GM18951 (cell line): Measurements from ENCODE around the gene CCNG2.

Experiments
- POLR2A ChIP-seq: IDR thresholded peaks from 4 replicates; pipeline ENCODE4 v1.6.1; 2011; ENCODE audit warnings: mild to moderate bottlenecking; ENCODE audit not compliant: insufficient read length, insufficient read depth; ENCODE audit errors: extremely low read depth
- in situ Hi-C: fragments of 300-500 bp; cut with MboI; formaldehyde crosslinking; loops from one replicate; pipeline ENCODE4 v1.12.0; 2022; ENCODE audit warnings: low sequenced_read_pairs, mixed read lengths, inconsistent platforms; ENCODE audit not compliant: unreplicated experiment

CCNG2 gene

DNA sequence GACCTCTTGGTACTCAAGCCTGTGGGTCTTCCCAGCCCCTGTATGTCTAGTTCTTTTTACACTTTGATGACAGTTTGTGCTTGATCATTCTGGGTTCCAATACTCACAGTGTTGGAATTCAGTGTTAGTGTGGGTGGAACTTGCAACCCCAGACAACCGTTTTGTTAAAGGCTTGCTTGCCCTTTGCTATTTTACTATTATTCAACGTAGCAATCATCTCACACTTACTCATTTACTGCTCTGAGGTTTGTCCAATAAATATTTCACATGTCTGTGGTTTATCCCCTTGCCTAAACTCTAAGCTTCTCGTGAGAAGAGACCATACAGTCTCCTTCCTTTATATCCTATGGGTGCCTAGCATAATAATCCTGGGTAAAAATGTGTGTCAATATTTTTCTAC lies 15.3 kb downstream of the CCNG2 start:
- no peak for TF ChIP-seq POLR2A
- in situ Hi-C loops, result no loop called here

DNA sequence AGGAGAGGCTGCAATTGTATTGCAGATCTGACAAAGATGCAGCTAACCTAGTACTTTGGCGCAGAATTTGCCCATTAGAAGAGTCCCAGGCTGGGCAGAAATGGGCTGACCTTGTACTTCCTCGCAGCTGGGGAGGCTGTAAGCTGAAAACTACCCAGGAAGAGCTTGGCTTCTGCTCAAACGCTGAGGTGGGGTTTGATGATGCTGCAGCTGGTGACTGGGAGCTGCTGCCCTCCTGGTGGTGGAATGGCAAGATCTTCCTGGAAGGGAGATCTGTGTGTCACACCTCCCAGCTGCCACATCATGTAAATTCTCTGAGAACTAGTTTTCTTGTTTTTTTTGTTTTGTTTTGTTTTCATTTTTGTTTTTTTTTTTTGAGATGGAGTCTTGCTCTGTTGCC lies 17.4 kb downstream of the CCNG2 start:
- TF ChIP-seq POLR2A, result no peak
- in situ Hi-C loops, result no loop called here

DNA sequence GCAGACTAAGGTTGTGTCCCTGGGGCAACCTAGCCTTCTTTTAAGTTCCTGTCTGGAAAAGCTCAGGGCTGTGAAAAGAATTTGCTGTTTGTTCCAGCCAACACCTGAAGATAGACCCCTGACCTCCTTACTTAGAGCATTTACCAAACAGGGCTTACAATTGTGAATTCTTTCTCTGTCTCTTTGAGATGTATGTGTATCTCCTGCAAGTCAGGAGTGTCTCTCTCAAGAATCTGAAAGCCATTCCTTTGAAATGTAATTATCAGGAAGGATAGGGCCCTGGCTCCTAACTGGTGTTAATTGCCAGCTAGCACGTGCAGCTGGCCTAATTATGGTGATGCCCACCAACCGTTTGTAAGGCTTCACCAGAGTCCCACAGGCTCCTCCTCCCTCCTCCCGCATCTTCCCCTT lies 18.2 kb downstream of the CCNG2 start:
- in situ Hi-C loops, result no loop called here
- TF ChIP-seq POLR2A, result no peak

DNA sequence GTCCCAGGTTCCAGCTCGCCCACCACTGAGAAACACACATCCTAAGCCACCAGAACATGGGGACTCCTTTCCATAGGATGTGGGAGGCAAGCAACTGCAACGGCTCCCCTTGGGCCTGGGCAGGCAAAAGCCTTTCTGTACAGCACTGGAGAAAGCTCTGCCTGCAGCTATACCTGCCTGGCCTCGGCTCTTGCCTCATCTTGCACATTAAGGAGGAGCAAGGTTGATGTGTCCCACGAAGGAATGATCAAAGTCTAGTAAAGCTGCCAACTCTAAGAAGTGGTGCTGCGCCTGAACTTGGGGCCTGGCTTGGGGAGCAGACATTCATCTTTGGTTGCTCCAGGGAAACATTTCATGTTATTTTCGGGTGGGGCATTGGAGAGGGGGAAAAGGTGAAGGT lies 19.6 kb downstream of the CCNG2 start:
- TF ChIP-seq POLR2A, result no peak
- in situ Hi-C loops, result no loop called here

DNA sequence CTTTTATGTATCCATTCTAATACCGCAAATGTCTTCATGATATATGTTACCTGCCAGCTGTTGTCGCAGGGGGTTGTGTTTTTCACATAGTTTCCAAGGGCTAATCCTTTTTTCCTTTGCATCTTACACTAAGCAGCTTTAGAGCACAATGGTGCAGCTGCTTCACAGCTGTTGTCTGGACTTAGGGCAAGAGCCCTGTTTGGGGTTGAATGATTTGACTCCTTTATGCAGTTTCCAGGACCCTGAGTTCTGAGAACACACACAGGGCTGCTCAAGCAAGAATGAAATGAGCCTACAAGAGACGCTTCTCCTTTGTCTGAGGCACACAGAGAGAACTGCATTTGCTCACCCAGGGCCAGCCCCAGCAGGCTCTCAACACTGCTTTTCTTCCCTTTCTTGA lies 20.2 kb downstream of the CCNG2 start:
- in situ Hi-C loops, result no loop called here

DNA sequence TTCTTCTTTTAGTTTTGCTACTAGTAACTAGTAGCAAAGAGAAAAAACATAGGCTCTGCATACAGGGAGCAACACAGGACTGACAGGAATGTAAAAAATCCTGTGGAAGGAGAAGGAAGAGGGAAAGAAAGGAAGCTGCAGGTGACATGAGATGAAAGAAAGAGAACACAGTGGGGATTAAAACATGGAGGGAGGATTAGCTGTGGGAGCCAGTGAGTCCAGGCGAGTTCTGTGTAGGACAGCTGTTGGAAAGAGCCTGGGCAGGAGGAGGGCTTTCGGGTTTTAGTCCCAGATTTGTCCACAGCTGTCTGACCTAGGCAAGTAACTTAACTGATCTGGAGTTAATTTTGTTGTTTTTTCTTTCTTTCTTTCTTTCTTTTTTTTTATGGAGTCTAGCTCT lies 21.6 kb downstream of the CCNG2 start:
- TF ChIP-seq POLR2A, result no peak
- in situ Hi-C loops, result no loop called here

More for the DNA sequence above, 20.2 kb downstream of the CCNG2 start:
- TF ChIP-seq POLR2A, result no peak

DNA sequence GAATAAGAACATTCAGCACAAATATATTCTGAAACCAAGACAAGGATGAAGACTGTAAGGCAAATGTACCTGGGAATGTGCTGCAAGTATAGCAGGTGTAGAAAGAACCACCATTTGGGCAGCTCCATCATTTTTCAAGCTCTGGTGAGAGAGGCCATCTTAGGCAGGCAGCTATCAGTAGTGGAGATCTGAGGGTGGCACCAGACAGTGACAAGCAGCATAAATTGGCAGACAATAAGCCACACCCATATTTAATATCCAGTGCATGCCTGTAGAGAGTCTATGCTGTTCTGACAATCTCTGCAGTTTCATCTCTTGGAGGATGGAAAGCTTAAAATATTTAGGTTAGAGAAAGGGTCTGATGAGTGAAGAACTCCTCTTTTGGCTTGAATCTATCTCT lies 22.5 kb downstream of the CCNG2 start:
- in situ Hi-C loops, result no loop called here
- no peak for TF ChIP-seq POLR2A

DNA sequence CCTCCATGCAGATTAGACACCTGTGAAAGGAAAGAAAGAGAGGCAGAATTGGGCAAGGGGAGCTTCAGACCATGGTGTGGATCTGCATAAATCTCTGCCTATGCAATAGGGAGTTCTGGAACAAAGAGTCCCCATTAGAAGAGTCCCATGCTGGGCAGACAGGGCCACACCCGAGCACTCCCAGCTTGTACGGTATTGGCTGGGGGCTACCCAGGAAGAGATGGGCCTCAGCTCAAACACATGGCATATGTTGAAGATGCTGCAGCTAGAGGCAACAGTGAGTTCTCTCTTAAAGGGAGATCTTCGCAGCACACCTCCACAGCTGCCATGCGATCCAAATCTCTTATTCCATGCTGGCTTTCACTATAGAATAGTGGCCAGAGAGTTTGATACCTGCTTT lies 24.7 kb downstream of the CCNG2 start:
- TF ChIP-seq POLR2A, result no peak
- in situ Hi-C loops, result no loop called here

DNA sequence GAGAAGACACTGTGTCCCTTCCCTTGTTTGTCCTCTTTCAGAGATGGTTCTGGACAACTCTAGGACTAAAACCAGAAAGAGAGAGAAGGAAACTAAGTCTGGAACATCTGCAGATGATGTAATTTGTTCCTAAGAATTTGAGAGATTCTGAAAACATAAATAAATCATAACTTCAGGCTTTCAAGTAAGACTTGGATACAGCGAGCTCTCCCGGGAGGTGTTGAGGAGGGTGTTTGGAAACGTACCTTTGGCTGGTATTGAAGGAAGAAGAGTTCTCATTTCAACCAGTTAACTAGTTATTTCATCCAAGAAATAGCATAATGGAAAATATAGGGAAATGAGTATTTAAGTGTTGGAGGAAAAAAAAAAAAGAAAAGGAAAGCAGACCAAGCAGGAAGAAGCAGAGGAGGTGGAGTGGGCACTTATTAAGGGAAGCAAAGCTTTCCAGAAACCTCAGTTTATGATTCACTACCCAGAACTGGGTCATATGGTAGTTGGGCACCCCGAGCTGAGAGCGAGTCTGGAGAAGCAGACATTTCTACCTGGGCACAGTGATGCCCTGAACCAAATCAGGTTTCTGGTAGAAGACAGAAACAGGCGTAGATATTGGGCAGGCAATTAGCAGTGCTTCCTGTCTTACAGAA lies 26.9 kb downstream of the CCNG2 start:
- TF ChIP-seq POLR2A, result no peak
- in situ Hi-C loops, result no loop called here

DNA sequence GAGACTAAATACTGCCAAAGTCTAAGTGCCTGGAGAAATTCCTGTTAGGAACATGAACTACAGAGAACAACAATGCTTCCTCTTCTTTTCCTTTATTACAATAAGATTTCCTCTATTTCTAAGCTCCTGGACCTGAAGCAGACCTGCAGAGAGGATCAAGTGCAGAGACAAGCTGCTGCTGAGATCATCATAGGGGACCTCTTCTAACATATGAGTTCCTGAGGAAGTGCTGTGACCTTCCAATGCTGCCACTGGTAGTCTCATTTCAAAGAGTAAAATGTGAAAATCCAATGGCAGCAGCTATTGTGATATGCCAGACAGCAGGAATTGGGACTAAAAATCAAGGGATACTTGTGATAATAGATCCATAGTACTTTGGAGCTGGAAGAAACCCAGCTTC lies 28.0 kb downstream of the CCNG2 start:
- in situ Hi-C loops, result no loop called here
- TF ChIP-seq POLR2A, result no peak

DNA sequence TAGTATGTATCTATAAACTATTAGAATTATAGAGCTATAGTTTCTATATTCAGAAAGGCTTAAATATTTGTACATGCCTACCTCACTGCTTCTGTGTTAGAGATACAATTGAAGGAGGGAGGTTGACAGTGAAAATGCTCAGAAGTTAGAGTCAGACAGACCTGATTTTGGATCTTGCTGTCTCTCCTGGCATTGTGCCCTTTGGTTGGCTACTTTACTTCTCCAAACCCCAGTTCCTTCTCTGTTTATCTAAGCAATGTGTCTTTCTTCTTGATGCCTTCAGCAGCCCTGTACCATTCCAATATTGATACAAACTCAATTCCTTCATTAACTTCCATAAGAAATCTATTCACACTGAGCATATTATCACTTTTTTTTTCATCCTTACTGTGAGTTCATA lies 28.7 kb downstream of the CCNG2 start:
- in situ Hi-C loops, result no loop called here
- TF ChIP-seq POLR2A, result no peak

DNA sequence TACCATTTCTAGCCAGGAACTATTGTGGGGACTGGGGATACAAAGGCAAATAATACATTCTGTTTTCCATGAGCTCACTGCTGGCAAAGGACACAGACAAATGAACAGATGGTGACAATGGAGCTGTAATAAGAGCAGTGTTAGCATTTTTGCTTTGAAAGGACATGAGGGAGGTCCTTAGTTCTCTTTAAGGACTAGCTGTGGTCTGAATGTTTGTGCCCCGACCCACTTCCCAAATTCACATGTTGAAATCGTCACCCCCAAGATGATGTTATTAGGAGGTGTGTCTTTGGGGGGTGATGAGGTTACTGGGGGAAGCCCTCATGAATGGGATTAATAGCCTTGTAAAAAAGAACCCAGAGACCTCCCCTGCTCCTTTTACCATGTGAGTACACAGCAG lies 30.3 kb downstream of the CCNG2 start:
- in situ Hi-C loops, result no loop called here
- TF ChIP-seq POLR2A, result no peak

DNA sequence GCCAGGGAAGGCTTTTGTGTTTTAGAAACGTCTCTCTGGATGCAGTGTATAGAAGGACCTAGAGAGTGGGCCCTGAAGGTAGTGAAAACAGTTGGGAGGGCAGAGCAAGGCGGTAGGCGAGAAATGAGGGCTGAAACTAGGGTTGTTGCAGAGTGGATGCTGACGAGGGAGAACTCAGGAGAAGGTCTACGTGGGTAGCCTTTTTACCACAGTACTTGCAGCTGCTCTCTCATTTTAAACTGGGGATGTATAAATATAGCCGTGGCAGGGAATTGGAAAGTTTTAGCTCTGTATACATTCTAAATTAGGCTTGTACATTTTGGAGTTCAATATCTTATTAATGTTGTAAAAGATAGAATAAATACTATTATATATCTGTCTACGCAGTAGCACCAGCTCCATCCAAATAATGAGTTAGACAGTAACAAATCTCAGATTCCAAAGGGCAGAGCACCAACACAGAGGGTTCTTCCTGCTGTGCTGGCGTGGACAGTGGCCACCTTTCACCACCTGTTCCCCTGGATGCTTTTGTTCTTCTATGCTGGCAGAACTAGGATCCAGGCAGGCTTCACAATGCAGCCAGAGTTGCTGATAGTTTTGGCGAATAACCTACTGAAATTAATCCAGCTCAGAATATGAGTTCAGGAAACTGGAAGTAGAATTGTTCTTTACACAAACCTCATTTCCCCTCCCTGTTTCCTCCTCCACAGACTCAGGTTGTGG lies 31.7 kb downstream of the CCNG2 start:
- no peak for TF ChIP-seq POLR2A
- in situ Hi-C loops, result no loop called here

DNA sequence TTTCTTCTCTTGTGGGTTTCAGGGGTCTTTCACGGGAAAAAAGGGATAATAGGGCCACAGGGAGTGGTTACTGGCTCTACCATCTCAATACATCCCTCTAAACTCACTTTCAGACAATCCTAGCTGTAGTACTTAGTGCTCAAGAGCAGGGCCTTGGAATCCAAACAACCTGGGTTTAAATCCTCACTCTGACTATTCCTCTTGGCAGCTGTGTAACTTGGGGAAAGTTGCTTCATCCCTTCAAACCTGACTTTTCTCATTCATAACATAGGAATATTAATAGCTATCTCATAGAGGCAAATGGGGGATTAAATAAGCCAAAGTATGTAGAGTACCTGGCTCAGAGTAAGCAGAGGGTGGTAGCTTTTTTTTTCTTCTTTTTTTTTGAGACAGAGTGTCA lies 32.4 kb downstream of the CCNG2 start:
- no peak for TF ChIP-seq POLR2A
- in situ Hi-C loops, result no loop called here
